GM21717 (cell line): Measurements from ENCODE around the gene ABHD4.
"Not testable (repeated sequence)": the region's sequence is repeated elsewhere in the genome, so short reads cannot be mapped to it uniquely, and the experiment has no call there.

Experiments used
- ATAC-seq: cut with Tn5 transposase; IDR thresholded peaks from one replicate; pipeline ENCODE4 v1.9.1; 2021; ENCODE audit warnings: mild to moderate bottlenecking, moderate library complexity; ENCODE audit not compliant: unreplicated experiment

Gene ABHD4

DNA sequence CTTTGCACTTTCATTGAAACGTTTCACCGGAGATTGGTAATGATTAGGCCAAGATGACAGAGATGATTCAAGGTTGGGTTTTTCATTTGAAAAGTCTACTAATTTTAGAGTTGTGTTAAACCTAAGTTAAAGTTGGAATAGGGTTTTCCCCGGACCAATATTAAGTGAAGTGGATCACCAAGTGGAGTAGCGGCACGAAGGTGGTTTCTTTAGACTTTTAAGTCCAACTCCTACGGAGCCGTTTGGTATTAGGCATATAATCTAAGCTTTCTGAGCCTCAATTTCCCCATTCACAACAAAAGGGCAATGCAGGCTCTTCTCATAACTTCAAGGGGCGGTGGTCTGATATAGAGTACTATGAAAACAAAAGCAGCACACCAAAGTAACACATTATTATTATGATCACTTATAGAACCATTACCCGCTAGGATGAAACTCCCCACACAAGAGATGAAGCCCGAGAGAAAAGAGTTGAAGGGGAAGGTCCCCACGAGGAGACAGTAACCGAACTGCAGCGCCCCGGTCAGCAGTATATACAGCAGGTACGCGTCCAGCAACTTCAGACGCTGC, 9.5 kb upstream of the ABHD4 start:
- peak; percentile 7 for ATAC-seq

DNA sequence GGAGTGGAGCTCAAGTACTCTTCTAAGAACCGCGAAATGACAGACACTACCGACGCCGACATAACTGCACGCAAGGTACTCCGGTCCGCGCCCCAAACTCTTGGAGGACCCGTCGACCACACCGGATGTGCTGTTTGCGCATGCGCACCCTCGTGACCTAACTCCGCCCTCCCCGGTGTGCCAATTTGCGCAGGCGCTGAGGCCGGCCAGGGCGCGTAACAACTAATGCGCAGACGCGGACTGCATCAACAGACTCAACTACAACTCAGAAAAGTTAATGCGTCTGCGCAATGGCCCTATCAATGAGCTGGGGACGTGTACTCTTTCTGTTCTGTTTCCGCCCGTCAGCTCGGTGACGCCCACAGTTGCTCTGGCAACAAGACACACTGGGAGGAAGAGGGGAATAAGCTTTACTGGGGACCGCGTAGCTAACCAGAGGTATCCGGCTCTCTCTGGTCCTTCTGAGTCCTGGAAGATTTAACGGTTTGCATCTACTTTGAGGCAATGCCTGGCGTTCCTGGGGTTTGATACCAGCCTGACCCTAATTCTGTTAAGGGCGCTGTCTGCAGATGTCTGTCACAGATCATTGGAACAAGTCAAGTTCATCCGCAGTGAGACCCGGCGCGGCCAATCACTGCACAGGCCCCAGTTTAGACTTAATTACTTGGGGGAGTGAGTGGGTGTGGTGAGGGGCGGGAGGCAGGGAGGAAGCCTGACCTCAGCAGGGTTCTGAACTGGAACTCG, 8.8 kb upstream of the ABHD4 start, which contains the start of gene DAD1:
TSS of gene DAD1 (minus strand) at position 129 of the 744 bp plus-strand sequence. CDS start at position 62, 67 bp downstream.
- ATAC-seq = peak; percentile 81

DNA sequence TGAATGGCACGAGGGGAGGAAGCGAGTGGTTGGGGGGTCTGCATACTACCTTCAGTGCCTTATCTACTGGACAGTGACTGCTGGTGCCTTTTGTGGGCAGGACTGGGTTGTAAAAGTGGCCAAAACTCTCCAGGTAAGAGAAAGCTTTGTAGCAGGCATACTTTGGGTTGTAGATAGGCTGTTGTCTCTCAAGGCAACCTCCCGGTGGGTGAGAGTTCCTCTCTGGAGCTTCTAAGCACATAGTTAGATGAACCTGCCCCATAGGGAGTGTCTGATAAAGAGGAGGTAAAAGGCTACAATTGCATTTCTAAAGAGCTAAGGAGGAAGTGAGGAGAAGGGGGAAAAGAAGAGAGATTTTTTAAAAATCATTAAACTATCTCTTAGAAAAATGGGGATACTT, 4.9 kb upstream of the ABHD4 start:
- ATAC-seq = no peak

DNA sequence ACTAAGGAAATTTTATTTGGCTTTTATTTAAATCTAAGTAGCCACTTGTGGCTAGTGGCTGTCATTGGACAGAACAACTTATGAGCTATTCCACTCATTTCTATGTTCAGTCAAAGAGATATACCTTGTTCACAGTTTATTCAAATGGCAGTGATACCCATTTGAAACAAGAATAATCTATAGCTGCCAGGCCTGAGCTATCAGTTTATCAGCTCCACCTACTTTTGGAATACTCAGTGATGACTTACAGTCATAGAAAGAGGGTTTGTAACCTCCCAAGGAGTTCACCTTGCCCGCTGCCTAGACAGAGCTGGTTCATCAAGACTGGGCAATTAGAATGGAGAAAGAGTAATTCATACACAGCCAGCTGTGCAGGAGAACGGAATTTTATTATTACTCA, 4.5 kb upstream of the ABHD4 start:
- no peak for ATAC-seq

DNA sequence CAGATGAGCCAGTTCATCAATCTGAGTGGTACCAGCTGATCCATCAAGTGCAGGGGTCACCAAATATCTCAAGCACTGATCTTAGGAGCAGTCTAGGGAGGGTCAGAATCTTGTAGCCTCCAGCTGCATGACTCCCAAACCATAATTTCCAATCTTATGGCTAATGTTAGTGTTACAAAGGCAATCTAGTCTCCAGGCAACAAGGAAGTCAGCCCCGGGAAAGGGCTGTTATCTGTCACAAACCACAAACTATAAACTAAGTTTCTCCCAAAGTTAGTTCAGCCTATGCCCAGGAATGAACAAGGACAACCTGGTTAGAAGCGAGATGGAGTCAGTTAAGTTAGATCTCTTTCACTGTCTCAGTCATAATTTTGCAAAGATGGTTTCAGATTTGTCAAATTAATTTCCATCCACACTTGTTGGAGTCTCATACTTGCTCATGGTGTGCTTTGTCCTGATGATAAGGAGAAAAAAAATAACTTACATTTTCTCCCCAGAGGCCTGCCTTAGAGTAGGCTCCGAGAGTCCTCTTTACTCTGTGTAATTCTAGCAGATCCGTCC, 3.9 kb upstream of the ABHD4 start:
- ATAC-seq = no peak

DNA sequence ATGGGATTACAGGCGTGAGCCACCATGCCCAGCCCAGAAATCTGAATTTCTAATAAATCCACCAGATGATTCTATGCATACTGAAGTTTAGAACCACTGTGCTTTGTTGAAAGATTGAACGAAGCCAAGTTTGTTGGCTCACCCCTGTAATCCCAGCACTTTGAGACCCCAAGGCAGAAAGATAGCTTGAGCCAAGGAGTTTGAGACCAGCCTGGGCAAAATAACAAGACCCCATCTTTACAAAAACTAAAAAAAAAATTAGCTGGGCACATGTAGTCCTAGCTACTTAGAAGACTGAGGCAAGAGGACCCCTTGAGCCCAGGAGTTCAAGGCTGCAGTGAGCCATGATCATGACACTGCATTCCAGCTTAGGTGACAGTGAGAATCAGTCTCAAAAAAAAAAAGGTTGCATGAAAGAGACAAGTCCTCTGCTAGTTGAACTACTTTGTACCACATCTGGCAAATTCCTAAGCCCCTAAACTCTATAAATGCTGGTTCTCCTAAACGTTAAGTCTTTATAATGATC, 1.7 kb upstream of the ABHD4 start:
- no peak for ATAC-seq

DNA sequence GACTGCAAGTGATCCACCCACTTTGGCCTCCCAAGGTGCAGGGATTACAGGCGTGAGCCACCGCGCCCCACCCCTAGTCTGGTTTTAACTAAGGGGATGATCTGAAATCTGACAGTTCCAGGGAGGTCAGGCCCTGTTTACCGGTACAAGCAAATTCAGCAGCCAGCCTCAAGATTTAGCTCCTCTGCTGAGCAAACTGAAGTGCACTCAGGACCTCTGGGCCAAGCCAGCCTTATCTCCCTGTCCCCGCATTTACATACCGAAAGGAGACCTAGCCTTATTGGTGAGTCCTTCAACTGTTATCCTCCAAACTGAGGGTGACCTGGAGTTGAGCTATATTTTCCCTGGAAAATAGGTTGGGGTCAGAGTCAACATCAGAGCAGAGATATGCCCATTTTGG, 835 bp upstream of the ABHD4 start:
- ATAC-seq = no peak

DNA sequence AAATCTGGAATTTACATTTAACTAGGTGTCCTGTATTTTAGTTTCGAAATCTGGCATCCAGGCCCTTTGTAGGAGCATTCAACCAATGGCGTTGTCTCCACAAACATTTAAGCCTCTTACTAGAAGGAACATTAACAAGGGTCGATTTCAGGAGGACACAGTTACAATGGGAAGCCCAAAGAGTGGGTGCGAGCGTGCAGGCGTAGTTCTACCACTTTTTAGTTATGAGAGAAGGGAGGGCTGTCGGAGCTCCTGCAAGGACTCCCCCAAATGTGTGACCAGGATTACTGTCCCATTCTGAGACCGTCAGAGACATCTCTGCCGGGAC, 365 bp upstream of the ABHD4 start:
- peak; percentile 13 for ATAC-seq

DNA sequence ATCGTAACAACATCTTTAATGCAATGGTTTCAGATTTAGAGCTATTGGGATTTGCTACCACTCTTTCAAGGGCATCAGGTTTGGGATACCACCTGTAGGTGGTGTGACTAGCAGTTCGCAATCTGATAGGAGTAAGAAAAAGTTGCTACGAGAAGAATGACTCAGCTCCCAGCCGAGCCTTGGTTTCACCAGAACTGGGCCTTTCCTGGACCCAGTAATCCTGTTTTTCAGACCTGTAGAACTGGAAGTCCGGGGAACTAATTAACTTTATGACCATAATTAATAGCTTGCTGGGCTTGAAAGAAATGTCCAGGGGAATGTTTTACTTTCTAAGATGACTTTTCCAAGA, 770 bp downstream of the ABHD4 start:
- ATAC-seq = peak; percentile 37

DNA sequence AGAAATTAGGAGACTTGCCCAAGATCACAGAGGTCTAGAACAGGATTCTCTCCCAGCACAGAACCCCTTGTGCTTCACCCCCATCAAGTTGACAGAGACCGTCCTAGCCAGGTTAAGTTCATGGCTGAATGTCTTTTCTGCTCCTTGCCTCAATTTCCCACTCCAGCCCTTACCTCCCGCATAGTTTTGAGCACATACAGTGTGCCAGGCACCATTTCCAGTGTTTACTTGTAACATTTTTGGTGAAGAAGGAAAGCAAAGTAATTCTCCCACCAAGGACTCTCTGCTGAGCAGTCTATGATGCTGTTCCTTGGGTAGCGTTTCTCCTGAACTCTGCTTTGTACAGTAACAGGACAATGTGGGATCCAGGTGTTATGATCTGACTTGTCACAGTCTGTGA, 1.2 kb downstream of the ABHD4 start:
- ATAC-seq = no peak

DNA sequence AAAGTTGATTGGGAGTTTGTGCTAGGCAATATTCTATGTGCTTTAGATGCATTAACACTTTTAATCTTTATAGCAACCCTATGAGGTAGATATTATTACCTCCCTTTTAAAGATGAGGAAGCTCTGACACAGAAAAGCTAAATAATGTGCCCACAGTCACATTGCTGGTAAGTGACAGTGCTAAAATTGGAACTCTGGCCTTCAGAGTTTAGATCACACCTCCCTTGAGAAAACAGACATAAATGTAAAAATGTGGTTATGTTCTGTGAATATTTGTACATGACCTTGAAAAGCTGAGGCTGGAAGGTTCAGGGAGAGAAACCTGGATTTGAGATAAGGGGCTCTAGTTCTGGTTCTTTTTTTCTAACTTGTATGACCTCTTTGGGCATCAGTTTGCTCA, 1.9 kb downstream of the ABHD4 start:
- no peak for ATAC-seq

DNA sequence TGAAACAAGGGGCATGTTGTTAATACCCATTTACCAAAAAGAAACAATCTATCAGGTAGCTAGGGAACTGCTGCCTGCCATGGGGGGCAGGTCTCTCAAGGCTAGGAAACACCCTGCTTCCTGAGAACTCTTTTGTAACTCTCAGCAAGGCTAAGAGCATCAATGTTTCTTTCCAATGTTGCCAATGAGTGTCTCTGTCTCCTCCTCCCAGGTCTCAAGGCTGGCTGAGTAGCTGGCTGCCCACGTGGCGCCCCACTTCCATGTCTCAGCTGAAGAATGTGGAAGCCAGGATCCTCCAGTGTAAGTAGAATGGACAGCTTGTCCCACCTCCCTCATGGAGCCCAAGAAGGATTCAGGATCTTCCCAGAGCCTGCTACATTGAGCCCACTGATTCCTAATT, 3.4 kb downstream of the ABHD4 start:
- ATAC-seq = no peak

DNA sequence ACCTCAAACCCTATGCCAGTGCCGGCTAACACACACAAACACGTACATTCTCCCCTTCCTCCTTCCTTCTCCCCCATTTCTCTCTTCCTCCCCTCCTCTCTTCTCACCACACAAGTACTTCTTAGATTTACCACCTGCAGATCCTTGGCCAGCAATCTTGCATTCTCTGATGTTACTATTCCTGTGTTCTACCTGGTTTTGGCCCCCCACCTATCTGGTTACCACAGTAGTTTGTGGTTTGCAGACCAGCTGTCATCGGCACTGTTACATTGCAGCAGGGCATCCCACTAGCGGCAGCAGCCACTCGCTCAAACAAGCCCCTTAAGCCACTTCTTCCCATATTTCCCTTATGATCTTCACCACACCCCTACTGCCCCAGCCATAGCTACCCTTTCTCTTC, 3.9 kb downstream of the ABHD4 start:
- no peak for ATAC-seq

DNA sequence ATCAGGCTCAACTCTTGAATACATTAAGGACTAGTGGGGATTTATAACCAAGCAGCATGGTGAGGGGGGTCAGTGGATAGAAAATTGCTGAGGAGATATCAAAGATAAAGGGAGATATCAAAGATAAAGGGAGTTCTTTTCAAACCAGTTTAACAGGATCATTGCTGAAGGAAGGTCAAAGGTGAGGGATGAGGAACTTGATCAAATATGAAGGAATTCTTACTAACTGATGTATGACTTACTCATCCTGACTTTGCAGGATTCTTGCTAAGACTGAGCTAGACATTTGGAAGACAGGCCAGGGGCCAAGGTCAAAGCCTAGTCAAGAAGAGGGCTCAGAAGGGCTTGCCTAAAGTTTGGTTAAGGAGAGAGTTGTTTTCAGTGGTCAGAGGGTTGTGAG, 4.8 kb downstream of the ABHD4 start:
- no peak for ATAC-seq

DNA sequence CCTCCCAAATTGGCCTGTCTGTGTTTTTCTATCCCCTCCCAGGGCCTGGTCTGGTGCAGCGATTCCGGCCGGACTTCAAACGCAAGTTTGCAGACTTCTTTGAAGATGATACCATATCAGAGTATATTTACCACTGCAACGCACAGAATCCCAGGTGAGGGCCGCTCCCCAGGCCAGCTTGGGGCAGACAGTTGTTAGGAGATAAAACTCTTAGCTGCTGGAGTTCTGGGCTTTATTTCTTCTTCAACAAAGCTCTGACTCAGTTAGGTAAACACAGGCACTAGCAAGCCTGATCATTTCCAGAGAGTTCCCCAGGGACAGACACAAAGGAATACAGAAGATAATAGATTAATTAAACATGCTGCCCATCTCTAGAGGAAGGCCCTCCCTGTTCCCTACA, 8.3 kb downstream of the ABHD4 start:
- no peak for ATAC-seq

DNA sequence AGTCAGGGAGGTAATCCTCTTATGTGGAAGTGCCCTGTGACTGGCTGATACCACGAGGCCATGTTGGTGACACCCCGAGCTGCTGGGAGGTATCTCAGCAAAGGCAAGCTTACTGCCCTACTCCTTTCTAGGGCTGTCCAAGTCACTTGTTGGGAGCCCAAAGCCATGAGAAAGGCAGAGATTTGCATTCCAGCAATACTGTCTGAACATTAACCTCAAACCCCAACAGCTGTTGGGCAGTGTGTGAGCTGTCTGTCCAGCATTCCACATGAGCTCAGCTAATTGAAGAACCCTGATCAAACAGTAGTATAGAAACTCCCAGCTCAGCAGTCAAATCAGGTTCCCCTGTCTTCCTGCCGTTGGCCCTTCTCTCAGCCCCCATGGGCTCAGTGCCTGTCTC, 9.2 kb downstream of the ABHD4 start:
- no peak for ATAC-seq

DNA sequence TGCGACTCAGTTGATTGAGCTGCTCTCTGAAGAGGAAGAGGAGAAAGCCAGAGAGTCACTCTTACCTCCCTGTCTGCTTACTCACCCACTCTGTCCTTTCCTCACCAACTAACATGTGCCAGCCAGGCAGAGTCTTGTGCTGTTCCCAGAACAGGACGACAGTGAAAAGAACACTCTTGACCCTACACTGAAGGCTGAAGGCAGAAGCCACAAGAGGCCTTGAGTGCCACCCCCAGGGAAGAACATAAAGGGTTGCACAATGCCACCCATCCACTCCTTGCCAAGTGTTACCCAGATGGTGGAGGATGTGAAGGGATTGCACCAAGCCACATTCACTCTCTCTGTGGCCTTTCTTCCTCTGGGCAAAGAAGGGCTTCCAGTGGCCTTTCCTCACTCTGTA, 12.8 kb downstream of the ABHD4 start:
- ATAC-seq = no peak

DNA sequence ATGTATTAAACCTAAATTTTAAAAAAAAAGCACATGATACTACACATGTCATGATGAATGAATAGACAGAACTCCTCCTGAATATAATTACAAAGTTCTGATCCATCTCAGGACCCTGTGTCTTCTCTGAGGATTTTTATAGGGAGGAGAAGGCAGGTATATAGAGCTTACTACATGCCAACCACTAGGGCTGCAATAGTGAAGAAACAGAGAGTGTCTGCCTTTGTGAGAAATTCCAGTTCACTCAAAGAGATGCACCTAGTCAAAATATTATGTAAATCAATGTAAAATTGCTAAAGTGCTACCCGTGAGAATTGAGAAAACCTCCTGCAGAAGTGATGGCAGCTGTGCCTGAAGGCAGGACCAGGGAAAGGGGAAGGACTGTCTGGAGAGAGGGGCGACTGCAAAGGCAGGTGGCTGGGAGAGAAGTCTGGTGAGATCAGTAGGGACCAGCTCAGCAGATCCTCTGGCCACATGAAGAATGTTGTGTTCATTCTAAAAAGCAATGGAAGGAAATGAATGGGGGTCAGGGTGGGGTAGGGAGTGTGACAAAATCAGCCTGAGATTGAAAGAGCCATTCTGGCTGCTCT, 15.1 kb downstream of the ABHD4 start:
- ATAC-seq = no peak

DNA sequence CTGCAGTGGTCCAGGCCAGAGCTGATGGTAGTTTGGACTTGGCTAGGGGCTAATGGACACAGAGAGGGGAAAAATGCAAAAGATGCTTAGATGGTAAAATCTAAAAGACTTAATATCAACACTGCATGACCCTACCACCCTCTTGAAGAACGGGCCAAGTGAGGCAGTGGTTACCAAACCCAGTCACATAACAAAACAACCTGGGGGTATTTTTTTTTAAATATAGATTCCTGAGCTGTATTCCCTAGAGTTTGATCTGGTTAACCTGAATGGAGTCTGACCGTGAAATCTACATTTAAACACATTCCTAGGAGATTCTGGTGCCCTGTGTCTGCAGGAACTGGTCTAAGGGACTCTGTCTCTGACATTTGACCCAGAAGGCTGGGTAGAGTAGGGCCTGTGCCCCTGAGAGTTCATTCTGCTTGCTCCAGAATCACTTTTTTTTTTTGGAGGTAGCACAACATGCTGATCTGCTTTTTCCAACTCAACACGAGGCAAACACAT, 15.7 kb downstream of the ABHD4 start:
- ATAC-seq = no peak

DNA sequence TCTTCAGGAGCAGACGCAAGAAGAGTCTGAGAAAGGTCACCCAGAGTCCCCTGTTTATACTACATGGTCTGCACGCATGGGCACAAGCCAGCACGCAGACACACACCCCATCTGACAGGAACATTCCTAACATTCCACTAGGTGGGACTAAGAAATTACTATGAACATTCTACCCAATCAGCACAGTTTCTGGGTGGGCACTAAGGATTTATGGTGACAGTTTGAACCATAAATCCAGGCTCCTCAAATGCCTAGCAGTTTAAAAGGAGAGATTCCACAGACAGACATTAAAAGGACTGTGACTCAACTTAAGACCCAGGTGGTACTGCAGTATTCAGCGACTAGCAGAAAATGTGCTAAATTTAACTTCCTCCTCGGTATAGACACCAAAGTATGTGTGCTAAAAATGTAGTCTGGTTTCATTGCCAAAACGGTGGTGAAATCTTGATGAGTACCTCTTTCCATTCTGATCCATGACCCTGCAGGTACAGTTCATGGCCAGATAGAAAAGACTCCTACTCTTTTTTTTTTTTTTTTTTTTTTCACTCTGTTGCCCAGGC, 16.2 kb downstream of the ABHD4 start:
- no peak for ATAC-seq

DNA sequence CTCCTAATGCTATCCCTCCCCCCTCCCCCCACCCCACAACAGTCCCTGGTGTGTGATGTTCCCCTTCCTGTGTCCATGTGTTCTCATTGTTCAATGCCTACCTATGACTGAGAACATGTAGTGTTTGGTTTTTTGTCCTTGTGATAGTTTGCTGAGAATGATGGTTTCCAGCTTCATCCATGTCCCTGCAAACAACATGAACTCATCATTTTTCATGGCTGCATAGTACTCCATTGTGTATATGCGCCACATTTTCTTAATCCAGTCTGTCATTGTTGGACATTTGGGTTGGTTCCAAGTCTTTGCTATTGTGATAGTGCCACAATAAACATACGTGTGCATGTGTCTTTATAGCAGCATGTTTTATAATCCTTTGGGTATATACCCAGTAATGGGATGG, 17.7 kb downstream of the ABHD4 start:
- ATAC-seq = not testable (repeated sequence)

DNA sequence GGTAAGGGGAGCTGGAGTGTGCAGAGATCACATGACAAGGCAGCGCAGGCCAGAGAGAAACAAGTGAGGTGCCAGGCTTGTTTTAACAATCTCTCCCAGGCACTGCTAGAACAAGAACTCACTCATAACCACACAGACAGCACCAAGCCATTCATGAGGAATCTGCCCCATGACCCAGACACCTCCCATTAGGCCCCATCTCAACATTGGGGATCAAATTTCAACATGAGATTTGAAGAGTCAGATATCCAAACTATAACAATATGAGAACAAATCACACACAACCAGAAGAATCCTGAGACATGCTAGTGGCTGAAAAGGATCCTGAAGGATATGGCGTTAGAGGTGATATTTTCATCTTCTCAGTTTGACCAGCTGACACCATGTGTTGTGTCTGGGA, 24.2 kb downstream of the ABHD4 start:
- ATAC-seq = no peak
